HG02571 (cell line): ENCODE results near the gene CNIH2.
"Not testable (repeated sequence)": the region's sequence is repeated elsewhere in the genome, so short reads cannot be mapped to it uniquely, and the experiment has no call there.

Experiments used
- ATAC-seq: cut with Tn5 transposase; IDR thresholded peaks from one replicate; pipeline ENCODE4 v1.9.1; 2021; ENCODE audit warnings: mild to moderate bottlenecking, moderate library complexity; ENCODE audit not compliant: unreplicated experiment

CNIH2 gene

DNA sequence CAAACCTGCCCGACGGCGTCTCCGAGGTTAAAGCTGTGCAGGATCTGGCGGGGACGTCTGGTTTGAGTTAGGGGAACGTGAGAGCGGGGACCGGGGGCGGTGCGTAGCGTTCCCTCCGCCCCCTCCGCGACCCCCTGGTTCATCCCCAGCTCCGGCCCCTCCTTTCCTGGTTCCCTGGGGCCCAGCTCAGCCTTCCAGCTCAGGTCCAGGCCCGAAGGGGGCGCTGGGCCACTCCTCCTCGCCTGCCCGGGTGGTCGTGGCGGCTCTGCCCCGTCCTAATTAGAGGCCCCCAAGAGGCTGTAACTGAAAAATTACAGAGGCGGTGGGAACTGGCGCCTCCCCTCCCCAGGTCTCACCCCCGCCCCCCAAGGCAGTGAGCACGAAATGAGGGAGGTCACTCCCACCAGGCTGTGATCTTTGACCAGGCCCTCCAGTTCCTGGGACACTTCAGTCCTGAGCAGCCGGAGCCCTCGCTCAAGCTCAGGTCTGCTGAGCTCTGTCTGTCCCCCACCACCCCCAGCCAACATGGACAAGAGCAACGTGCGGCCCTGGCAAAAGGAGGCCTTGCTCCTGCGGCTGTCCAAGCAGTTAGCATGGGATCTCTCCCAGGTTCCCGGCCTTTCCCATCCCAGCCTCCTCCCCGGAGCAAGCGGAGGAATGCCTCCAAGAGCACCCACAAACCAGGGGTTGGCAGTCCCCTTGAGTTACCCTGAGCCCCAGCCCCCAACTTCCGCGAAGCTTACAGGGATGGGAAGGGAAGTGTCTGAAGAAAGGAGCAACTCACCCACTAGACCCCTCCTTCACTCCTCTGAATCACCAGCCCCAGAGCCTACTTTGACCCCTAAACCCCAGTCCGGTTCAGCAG, 35.6 kb downstream of the CNIH2 start:
- no peak for ATAC-seq

DNA sequence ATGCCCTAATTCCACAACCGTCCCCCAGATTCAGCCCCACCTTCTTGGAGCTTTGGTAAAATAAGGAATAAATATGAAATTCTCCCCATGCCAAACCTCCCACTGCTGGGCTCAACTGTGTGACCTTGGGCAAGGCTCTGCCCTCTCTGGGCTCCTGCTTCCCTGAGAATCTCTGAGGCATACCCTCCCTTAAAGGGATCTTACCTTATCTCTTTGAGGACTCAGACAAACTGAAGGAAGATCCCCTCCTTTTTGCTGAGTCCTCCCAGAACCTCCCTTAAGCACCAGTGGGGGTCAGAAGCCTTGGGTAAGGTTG, 36.2 kb downstream of the CNIH2 start:
- ATAC-seq, result no peak

- ATAC-seq, result no peak
Measured at GRCh38 chr11:66314561-66315497, 36.9 kb downstream of the CNIH2 start.

GRCh38 chr11:66315498-66315885, 37.5 kb downstream of the CNIH2 start:
- no peak for ATAC-seq

GRCh38 chr11:66315921-66316811, 38.2 kb downstream of the CNIH2 start:
- ATAC-seq, result no peak

- ATAC-seq, result no peak
Measured at GRCh38 chr11:66316849-66317251, 38.9 kb downstream of the CNIH2 start, which contains the start of gene CD248. TSS of gene CD248 (minus strand) at chr11:66317044. CDS start at chr11:66317027, 17 bp downstream.

DNA sequence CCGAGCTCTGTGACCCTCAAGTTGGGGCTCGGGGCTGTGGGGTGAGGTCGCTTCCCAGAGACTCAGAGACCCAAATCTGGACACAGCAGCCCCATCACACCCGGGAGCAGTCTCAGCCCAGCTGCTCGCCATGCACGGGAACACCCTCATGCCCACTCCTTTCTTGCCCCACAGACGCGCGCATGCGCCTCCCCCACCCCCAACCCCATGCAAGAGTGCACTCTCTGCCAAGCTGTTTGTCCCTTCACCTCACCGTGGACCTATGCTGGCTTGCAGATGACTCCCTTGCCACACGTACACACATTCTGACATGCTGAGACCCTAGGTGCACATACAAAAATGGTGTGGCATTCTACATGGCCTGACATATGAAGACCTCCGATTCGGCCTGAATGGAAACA, 39.3 kb downstream of the CNIH2 start:
- no peak for ATAC-seq

GRCh38 chr11:66317723-66318599, 40.0 kb downstream of the CNIH2 start:
- ATAC-seq, result no peak

- no peak for ATAC-seq
Measured at GRCh38 chr11:66318600-66318970, 40.6 kb downstream of the CNIH2 start.

- not testable (repeated sequence) for ATAC-seq
Measured at GRCh38 chr11:66320289-66320688, 42.3 kb downstream of the CNIH2 start.

DNA sequence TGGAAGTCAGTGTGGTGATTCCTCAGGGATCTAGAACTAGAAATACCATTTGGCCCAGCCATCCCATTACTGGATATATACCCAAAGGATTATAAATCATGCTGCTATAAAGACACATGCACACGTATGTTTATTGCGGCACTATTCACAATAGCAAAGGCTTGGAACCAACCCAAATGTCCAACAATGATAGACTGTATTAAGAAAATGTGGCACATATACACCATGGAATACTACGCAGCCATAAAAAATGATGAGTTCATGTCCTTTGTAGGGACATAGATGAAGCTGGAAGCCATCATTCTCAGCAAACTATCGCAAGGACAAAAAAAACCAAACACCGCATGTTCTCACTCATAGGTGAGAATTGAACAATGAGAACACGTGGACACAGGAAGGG, 42.8 kb downstream of the CNIH2 start:
- not testable (repeated sequence) for ATAC-seq

DNA sequence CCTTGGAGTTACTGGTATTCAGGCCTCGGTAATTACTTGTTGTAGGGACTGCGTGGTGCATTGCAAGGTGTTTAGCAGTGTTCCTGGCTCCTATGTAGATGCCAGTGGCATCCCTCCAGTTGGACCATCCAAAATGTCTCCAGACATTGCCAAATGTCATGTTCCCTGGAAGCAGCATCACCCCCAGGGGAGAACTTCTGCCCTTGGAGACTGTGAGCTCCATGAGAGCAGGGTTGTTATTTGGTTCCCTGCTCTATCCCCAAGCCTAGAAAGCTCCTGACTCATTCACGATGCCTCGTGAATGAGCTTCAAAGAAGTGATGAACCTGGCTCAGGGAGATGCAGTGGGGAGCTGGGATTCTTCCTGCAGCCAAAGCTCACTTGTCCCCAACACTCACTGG, 43.6 kb downstream of the CNIH2 start:
- no peak for ATAC-seq

DNA sequence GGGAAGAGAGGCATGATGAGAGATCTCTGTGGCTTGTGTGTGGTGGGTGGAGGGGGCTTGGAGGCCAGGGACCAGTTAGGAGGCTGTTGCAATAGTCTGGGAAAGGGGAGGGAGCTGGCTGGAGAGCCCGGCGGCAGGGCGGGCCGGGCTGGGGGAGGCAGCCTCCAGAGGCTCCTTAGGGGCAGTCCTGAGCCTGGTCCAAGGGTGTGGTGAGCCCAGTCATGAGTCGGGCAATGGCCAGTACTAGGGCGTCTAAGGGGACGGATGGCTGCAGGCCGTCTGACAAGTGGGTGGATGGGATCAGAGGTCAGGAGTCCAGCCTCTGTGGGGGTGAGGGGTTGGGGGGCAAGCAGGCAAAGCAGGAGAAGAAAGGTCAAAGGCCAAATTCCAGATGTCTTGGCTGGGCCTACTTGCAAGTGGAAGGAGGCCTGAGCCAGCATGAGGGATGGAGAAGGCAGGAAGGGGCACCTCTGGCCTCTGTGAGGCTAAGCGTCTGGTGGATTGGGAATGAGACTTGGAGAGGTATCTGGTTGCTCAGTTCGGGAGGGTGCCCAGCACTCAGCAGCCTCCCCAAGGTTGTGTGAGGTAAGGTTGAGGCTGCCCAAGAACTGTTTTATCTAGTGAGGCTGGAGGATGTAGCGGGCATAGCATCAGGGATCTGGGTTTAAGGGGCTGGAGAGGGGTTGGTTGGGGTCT, 44.9 kb downstream of the CNIH2 start:
- ATAC-seq, result no peak

GRCh38 chr11:66323684-66324083, 45.7 kb downstream of the CNIH2 start:
- no peak for ATAC-seq

DNA sequence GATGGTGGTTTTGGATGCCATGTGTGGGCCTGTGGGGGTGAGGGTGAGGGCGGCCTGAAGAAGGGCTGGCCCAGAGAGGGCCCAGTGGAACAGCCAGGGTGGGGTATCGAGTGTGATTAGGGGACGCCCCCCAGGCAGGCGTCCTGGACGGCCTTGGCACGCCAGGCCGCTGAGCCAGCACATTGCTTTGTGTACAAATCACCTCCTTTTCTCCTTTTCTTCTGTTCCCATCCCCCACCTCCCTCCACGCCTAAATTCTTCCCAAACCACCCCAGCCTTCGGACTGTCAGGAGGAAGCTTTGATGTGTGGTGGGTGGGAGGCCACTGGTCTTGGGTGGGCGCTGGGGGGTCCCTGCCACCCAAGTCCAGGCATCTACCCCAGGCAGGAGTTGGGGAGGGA, 46.7 kb downstream of the CNIH2 start:
- no peak for ATAC-seq

GRCh38 chr11:66325263-66325671, 47.3 kb downstream of the CNIH2 start:
- ATAC-seq, result no peak

- no peak for ATAC-seq
Measured at GRCh38 chr11:66326261-66327111, 48.5 kb downstream of the CNIH2 start.
